Activated CD8-positive, alpha-beta memory T cell treated with anti-CD3 and anti-CD28 coated beads for 48 hours (primary cell): ENCODE measurements around the gene DPCD.
A peak's percentile ranks its signal among the peaks of the same experiment; 100 is the strongest.

Experiments
- DNase-seq, 3 experiments: peaks; one replicate each; pipeline ENCODE4 v3.0.0-alpha.2; 2020; ENCODE audit warnings: low read depth in 2 of 3, low spot score in 2 of 3

The DPCD gene

GRCh38 chr10:101587725-101588653 is at the start of gene DPCD, which contains the start of gene POLL:
DPCD (plus strand) TSS chr10:101588321; CDS start chr10:101588337, 16 bp downstream.
POLL (minus strand) TSS chr10:101588257; CDS start chr10:101587360, 897 bp downstream.
- DNase-seq = peak; percentile 78 to 89 (median 87)

- DNase-seq = no peak
Measured at GRCh38 chr10:101538446-101538845, 49.7 kb upstream of the DPCD start.

GRCh38 chr10:101545898-101546297 is 42.2 kb upstream of the DPCD start:
- no peak for DNase-seq

- no peak for DNase-seq
Measured at GRCh38 chr10:101550965-101551364, 37.2 kb upstream of the DPCD start.

- DNase-seq = no peak
Measured at GRCh38 chr10:101552442-101552841, 35.7 kb upstream of the DPCD start.

GRCh38 chr10:101557541-101557940 is 30.6 kb upstream of the DPCD start:
- DNase-seq = no peak

- DNase-seq = no peak
Measured at GRCh38 chr10:101558204-101558603, 29.9 kb upstream of the DPCD start.

GRCh38 chr10:101558671-101559595 is 29.2 kb upstream of the DPCD start:
- no peak for DNase-seq

GRCh38 chr10:101559596-101560297 is 28.4 kb upstream of the DPCD start:
- no peak for DNase-seq

DNA sequence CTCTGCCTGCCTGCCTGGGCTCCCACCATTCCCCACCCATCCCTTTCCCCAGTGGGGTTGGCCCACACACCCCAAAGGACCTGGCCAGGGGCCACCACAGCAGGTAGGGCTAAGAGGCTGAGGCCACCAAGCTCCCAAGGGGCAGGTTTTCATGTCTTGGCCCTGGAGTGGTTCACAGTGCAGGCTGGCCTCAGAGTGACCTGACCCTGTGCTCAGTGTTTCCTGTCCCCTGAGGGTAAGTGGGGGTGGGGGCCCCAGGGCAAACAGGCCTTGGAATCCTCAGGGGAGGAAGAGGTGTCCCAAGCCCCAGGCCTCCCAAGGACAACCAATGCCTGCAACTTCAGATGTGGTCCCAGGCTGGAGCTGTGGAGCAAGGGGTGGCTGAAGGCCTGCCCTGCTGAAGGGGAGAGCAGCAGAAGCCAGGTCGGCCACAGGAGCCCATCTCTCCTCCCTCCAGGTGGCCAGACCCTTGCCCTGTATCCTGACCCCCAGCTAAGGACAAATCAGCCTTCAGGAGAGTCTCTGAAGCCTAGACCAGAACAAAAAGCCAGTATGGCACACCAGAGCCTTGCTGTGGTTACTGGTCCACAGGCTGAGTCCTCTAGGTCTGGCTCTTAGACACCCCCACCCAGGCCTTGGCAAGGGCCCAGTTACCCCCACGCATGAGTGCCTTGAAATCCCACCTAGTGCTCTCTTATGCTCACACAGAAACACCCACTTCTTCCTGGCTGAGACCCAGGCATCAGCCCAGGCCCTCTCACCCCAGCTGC is 27.6 kb upstream of the DPCD start:
- no peak for DNase-seq

- no peak for DNase-seq
Measured at GRCh38 chr10:101561068-101561915, 26.8 kb upstream of the DPCD start.

- no peak for DNase-seq
Measured at GRCh38 chr10:101562231-101562630, 25.9 kb upstream of the DPCD start.

- DNase-seq = no peak
Measured at GRCh38 chr10:101563007-101563406, 25.1 kb upstream of the DPCD start.

- no peak for DNase-seq
Measured at GRCh38 chr10:101563497-101564040, 24.6 kb upstream of the DPCD start.

- DNase-seq = no peak
Measured at GRCh38 chr10:101564490-101564991, 23.6 kb upstream of the DPCD start.

- no peak for DNase-seq
Measured at GRCh38 chr10:101565370-101565900, 22.7 kb upstream of the DPCD start.

GRCh38 chr10:101565936-101566332 is 22.2 kb upstream of the DPCD start:
- no peak for DNase-seq

DNA sequence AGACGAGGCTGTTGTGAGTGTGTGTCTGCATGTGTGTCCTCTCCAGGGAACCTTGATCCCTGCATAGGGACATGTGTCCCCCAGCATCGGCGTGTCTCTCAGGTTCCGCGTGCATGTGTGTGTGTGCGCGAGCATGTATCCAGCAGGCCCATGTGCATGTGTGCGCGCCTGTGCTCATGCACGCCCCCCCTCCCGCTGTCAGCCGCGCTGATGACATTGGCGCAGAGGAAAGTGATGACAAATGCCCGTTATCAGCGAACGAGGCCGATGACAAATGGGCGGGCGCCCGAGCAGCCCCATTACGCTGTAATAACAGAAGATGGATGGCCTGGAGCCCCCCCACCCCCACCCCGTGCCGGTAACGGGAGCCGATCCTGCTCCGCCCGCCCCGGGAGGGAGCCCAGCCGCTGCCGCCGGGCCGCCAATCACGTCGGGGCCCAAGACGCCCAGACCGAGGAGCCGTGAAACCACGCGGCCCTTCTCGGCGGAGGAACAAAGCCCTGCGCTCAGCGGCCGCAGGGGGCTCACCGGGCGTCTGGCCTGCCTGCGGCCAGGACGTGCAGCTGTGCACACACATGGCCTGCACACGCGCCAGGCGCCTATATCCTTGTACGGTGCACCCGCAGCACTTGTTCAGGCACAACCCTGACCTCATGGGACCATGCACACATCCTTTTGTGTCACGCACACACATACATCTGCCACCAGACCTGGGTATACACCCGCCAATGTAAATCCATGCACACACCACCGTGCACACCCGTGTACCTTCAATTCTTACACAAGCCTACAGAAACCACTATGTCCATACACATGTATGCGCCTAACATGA is 21.6 kb upstream of the DPCD start:
- no peak for DNase-seq
